ENCODE measurements around the gene ORM2.

GRCh38 chr9:114364134-114365041 lies 34.7 kb downstream of the ORM2 start:
- TF ChIP-seq, protein P1, sequence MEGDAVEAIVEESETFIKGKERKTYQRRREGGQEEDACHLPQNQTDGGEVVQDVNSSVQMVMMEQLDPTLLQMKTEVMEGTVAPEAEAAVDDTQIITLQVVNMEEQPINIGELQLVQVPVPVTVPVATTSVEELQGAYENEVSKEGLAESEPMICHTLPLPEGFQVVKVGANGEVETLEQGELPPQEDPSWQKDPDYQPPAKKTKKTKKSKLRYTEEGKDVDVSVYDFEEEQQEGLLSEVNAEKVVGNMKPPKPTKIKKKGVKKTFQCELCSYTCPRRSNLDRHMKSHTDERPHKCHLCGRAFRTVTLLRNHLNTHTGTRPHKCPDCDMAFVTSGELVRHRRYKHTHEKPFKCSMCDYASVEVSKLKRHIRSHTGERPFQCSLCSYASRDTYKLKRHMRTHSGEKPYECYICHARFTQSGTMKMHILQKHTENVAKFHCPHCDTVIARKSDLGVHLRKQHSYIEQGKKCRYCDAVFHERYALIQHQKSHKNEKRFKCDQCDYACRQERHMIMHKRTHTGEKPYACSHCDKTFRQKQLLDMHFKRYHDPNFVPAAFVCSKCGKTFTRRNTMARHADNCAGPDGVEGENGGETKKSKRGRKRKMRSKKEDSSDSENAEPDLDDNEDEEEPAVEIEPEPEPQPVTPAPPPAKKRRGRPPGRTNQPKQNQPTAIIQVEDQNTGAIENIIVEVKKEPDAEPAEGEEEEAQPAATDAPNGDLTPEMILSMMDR (IDR thresholded peaks at IDR 0.05; ENCODE audit: low read depth, low read length, poor library complexity, severe bottlenecking), result no peak
- TF ChIP-seq EZH2phosphoT487 (IDR thresholded peaks at IDR 0.05; ENCODE audit: borderline replicate concordance, low read length), result no peak

Data from DOHH2 (cell line).